Measurements from ENCODE around the gene PNPLA6. TPM values are rescaled to one million over a fixed set of nuclear protein-coding genes. Genes with fewer than 3 reads are reported as not detected.
A peak's percentile ranks its signal among the peaks of the same experiment; 100 is the strongest.

The PNPLA6 gene
- total and polyA plus RNA-seq, 2 of the 8 experiments (the other 6 are each of a cell fraction or from before 2014, with no cell fraction given): 55.1 to 121 TPM

- no peak overlapping the region for H3K14ac ChIP-seq (ENCODE audit: insufficient read length)
- peak overlapping the region; percentile 74 to 86 for H3K4me2 ChIP-seq (ENCODE audit: insufficient read depth in 1 of 2, low read depth in 2 of 2, low read length in 2 of 2)
- H3K56ac ChIP-seq (replicated peaks; ENCODE audit: insufficient read length, low read depth, low read length): no peak overlapping the region
- no peak overlapping the region; the same call in 1 of the 2 replicates for H2BK5ac ChIP-seq (ENCODE audit: low read depth, low read length)
- no peaks in the 10 kb centered on the region for H3K79me2 ChIP-seq (ENCODE audit: control insufficient read depth in 1 of 2, insufficient read depth in 2 of 2, low read length in 2 of 2)
- POLR2A ChIA-PET (ENCODE audit: partially characterized antibody): interaction anchor here (1.1 to 1.5 kb wide), 9 partner anchors 10 to 129 kb away, joined by 3 to 6 read pairs (median 4); partner anchors contain the start of genes PET100, PEX11G, XAB2 and ZNF358
- H2BK12ac ChIP-seq (ENCODE audit: low read depth, low read length): peak overlapping the region; percentile 71; the same call in 1 of the 2 replicates
- no peak overlapping the region for H2AK5ac ChIP-seq (ENCODE audit: low read depth, low read length)
- FAIRE-seq: no peak
- H3K23ac ChIP-seq (ENCODE audit: insufficient read length): no peak overlapping the region
- peaks cover 0 to 13% (median 6%) of the 10 kb centered on the region in 4 experiments; a peak in 5 of 7 replicates for H3K4me1 ChIP-seq (replicated peaks in 1 of 4; ENCODE audit: control insufficient read depth in 3 of 4, insufficient read depth in 4 of 4, low read length in 3 of 4)
- H2BK15ac ChIP-seq (ENCODE audit: low read length): no peak overlapping the region
- peak overlapping the region in 1 of 4 experiments; percentile 31; a peak in 3 of 7 replicates for H3K9ac ChIP-seq (replicated peaks in 1 of 4; ENCODE audit: extremely low read depth in 1 of 4, low read depth in 3 of 4, low read length in 3 of 4)
- H2AFZ ChIP-seq (ENCODE audit: low read length): peak overlapping the region; percentile 34; the same call in 1 of the 2 replicates
- no peaks in the 10 kb centered on the region for H3K36me3 ChIP-seq (ENCODE audit: control insufficient read depth in 2 of 4, insufficient read depth in 4 of 4, low read length in 3 of 4)
- peak overlapping the region; percentile 71 for H3K18ac ChIP-seq (ENCODE audit: extremely low read depth, low read length)
- no peaks in the 10 kb centered on the region for H3K79me1 ChIP-seq (ENCODE audit: low read depth, low read length)
- peak overlapping the region; percentile 53 for H3K4ac ChIP-seq (replicated peaks; ENCODE audit: insufficient read length, low read depth, low read length)
- CTCF ChIA-PET (ENCODE audit: partially characterized antibody): interaction anchor here (1.7 kb wide), 1 partner anchor 11 kb away, joined by 7 read pairs; no protein-coding TSS in a partner anchor
- peak overlapping the region; percentile 54 for H4K91ac ChIP-seq (replicated peaks; ENCODE audit: insufficient read length, low read length)
- peaks cover 12% of the 10 kb centered on the region; the same call in 1 of the 2 replicates for H3K23me2 ChIP-seq (ENCODE audit: low read depth, low read length)
- H3K27me3 ChIP-seq (replicated peaks in 1 of 4; ENCODE audit: control insufficient read depth in 3 of 4, extremely low read depth in 1 of 4, insufficient read depth in 3 of 4, low read length in 3 of 4): peaks cover 1 to 33% (median 25%) of the 10 kb centered on the region in 4 experiments
- peak overlapping the region; percentile 96 for H4K8ac ChIP-seq (ENCODE audit: extremely low read depth, insufficient read depth, low read length)
- peak overlapping the region; percentile 54 for H2BK120ac ChIP-seq (replicated peaks; ENCODE audit: low read depth, low read length)
- no peak overlapping the region for H3K27ac ChIP-seq (ENCODE audit: low read depth, low read length)
- peak; percentile 60 to 92 for DNase-seq (ENCODE audit: low read depth in 1 of 2, low spot score in 2 of 2)
- peak overlapping the region; percentile 42 to 57 (median 50) for H3K4me3 ChIP-seq (ENCODE audit: extremely low read depth in 1 of 4, insufficient read depth in 2 of 4, low read depth in 3 of 4, low read length in 4 of 4)
- peaks cover 0 to 5% of the 10 kb centered on the region in 2 experiments; a peak in 1 of 4 replicates for H3K9me3 ChIP-seq (ENCODE audit: insufficient read depth in 2 of 2, low read depth in 1 of 2, low read length in 1 of 2)
- H2BK20ac ChIP-seq (ENCODE audit: low read length): no peak overlapping the region
- H4K5ac ChIP-seq (ENCODE audit: insufficient read length, low read depth, low read length): no peak overlapping the region
- H4K20me1 ChIP-seq (replicated peaks in 1 of 2; ENCODE audit: control insufficient read depth in 1 of 2, insufficient read depth in 2 of 2, low read length in 2 of 2): no peaks in the 10 kb centered on the region
- whole genome bisulfite sequencing, 2 experiments (ENCODE audit: extremely low coverage in 1 of 2, insufficient coverage in 1 of 2, insufficient read length in 1 of 2, insufficient replicate concordance in 2 of 2, low coverage in 1 of 2, low lambda C conversion rate in 2 of 2, missing lambda C conversion rate in 1 of 2): 5% methylated on average over 76 of the region's 93 CpGs; no CpG with 5 or more reads in 1 of the 2 experiments
- TF ChIP-seq E2F6 (IDR thresholded peaks at IDR 0.05) (peak; percentile 99), SIRT6 (IDR thresholded peaks at IDR 0.05; ENCODE audit: low read length) (no peak), GABPA (IDR thresholded peaks at IDR 0.05; ENCODE audit: borderline replicate concordance, insufficient read depth, low read length) (0 out of 2 replicates have a peak, but pooled peaks have one; percentile 14), POLR2AphosphoS5 (IDR thresholded peaks at IDR 0.05; ENCODE audit: low read depth, low read length) (peak; percentile 65), RBBP5 (IDR thresholded peaks at IDR 0.05; ENCODE audit: borderline replicate concordance, low read depth, low read length) (0 out of 2 replicates have a peak, but pooled peaks have one; percentile 48), NRF1 (IDR thresholded peaks at IDR 0.05; ENCODE audit: low read depth, low read length) (peak; percentile 39), TAF7 (optimal IDR thresholded peaks at IDR 0.05; ENCODE audit: borderline replicate concordance, low read depth, low read length) (no peak), TCF12 (IDR thresholded peaks at IDR 0.05; ENCODE audit: low read depth, low read length) (0 out of 2 replicates have a peak, but pooled peaks have one; percentile 22), TBP (IDR thresholded peaks at IDR 0.05; ENCODE audit: low read depth, low read length) (no peak; the same call in 1 of the 2 replicates), HDAC2 (IDR thresholded peaks at IDR 0.05; ENCODE audit: borderline replicate concordance in 1 of 2, low read depth in 2 of 2, low read length in 2 of 2) (peak; percentile 35 to 95; a peak in 2 of 4 replicates), TAF1 (IDR thresholded peaks at IDR 0.05; ENCODE audit: low read depth, low read length) (0 out of 2 replicates have a peak, but pooled peaks have one; percentile 23)
Observed at GRCh38 chr19:7500811-7501450, 34.6 kb upstream of the PNPLA6 start.

Measured in H1 (cell line).